GM18861 (cell line): ENCODE results near the gene TXNL1.
"Not testable (repeated sequence)": the region's sequence is repeated elsewhere in the genome, so short reads cannot be mapped to it uniquely, and the experiment has no call there.

Experiments used
- ATAC-seq: cut with Tn5 transposase; IDR thresholded peaks from one replicate; pipeline ENCODE4 v1.9.1; 2021; ENCODE audit not compliant: unreplicated experiment

The TXNL1 gene

DNA sequence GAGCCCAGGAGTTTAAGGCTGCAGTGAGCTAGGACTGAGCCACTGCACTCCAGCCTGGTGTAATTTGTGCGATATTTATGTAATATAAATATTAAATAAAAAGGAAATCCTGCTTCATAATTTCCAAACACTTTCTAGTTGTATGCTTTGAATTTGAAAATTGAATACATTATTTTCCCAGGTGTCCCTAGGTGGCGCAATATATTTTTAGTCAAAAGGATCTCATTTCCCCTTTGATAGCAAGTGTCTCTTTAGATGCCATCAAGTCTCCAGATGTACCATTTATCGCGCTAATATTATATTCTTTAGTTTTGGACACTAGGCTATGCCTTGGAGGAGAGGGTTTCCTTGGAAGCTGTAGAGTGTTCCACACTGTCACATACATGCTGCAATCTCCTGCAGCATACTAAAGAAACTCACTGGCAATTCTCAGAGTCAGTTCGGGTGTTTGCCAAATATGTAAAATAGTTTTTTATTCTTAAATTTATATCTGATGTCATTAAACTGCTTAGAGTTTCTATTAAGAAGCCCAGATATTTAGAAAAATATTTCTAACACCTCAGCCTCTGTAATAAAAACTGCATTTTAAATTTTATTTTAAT is 7.1 kb upstream of the TXNL1 start:
- ATAC-seq, result no peak

DNA sequence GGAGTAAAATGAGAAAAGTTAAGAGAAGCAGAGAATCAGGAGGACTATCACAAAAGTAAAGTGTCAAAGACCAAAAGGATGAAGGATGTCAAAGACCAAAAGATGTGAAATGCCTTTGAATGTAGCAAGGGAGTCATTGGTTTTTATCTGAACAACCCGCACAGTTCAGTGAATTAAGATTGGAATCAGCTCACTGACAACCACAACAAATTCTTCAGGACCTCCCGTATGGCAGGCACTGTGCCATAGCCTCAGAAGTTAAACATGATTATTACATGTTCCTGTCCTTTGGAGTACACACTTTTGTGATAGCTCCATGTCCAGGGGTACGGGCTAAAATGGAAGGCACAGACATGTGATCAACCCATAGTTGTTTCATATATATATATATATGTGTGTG is 5.0 kb upstream of the TXNL1 start:
- no peak for ATAC-seq

DNA sequence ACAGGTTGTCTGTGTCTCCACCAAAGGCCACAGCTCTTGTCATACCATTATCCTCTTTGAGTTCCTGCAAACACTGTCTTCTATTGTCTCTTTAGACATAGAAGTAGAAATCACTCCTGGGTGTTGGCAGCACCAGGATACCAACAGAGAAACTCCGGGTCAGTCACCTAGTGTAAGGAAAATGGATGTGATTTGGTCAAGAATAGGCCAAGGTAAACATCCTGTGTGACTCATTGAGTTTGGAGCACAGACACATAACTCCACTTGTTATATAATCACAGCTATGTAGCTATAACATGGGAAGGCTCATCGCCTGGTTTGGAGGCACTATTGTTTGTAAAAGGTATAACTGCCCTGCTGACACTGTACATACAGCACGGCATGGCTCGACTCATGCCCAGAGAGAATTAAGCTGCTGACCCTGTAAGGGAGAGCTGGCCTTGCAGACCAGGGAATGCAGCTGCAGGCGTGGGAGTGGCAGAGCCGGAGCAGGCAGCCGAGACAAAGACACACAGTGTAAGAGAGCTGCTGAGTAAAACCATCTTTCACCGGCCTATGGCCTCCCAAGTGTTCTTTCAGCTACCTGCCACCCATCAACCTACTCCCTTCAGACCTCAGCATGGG is 3.4 kb upstream of the TXNL1 start:
- no peak for ATAC-seq

DNA sequence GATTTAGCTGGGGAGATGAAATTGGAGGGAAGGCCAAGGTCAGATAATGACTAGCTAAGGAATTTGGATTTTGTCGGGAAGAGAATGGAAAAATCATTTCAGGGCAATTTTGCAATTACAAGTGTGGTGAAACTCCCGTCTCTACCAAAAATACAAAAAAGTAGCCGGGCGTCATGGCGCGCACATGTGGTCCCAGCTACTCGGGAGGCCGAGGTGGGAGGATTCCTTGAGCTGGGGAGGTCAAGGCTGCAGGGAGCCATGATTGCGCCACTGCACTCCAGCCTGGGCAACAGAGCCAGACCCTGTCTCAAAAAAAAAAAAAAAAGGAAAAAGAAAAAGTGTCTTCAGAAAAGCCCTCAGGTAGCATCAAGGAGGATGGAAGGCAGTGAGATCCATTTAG is 1.2 kb upstream of the TXNL1 start:
- ATAC-seq, result no peak

DNA sequence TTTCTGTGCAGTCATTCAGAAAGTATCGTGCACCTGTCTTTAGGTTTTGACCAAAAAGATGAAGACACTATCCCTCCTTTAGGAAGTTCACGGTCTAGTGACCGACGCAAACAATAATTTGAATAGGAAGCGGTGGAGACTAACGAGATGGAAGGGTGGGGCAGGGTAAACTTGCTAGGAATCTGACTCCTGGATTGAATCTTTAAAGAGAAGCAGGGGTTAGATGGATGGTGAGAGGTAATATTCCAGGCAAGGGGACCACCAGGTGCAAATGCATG is 651 bp upstream of the TXNL1 start:
- ATAC-seq, result no peak

DNA sequence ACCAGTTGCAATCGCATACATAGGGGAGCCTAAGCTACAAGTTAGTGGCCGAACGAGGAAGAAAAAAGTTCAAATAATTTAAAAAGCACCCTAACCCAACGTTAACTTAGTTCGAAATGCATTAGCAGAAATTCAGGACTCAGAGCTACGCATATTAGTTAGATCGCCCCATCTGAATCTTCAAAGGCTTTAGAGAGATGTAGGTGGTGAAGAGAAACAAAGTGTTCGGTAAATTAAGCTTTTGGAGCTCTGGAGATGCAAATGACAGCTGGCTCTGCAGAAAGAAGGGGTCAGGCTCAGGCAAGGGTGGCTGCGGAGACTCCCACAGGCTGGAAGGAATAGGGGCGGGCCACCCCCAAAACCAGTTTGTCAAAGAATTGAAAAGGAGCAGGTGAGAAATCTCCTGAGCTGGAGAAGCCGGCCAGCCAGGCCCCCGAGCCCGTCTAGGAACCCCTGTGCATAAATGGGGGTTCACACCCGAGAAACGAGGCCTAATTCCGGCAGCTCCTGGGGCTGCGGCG is 621 bp downstream of the TXNL1 start:
- peak; percentile 7 for ATAC-seq

DNA sequence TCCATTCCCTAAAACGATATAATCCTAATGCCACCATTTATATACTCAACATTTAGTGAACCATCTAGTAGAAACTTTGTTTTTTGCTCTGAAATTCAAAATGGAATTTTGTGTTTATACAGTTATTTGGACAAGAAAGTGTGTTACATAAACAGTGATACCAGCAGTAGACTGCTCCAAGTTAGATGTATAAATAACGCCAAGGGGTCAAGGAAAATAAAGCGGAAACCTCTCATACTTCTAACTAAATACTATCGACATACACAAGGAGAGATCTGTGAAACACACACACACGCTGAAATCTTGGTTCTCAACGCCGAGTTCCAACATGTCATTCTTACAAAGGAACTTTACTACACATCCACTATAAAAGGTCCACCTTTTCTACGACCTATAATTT is 1.2 kb downstream of the TXNL1 start:
- no peak for ATAC-seq

DNA sequence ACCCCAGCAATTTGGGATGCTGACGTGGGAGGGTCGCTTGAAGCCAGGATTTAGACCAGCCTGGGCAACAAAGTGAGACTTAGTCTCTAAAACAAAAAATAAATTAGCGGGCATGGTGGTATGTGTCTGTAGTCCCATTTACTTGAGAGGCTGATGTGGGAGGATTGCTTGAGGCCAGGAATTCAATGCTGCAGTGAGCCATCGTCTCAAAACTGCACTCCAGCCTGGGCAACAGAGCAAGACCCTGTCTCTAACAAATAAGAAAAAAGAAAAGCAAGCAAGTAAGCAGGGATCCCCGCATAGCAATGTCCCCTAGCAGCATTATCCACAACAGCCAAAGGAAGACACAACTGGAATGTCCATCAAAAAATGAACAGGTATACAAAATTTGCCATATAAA is 3.4 kb downstream of the TXNL1 start:
- ATAC-seq, result no peak

DNA sequence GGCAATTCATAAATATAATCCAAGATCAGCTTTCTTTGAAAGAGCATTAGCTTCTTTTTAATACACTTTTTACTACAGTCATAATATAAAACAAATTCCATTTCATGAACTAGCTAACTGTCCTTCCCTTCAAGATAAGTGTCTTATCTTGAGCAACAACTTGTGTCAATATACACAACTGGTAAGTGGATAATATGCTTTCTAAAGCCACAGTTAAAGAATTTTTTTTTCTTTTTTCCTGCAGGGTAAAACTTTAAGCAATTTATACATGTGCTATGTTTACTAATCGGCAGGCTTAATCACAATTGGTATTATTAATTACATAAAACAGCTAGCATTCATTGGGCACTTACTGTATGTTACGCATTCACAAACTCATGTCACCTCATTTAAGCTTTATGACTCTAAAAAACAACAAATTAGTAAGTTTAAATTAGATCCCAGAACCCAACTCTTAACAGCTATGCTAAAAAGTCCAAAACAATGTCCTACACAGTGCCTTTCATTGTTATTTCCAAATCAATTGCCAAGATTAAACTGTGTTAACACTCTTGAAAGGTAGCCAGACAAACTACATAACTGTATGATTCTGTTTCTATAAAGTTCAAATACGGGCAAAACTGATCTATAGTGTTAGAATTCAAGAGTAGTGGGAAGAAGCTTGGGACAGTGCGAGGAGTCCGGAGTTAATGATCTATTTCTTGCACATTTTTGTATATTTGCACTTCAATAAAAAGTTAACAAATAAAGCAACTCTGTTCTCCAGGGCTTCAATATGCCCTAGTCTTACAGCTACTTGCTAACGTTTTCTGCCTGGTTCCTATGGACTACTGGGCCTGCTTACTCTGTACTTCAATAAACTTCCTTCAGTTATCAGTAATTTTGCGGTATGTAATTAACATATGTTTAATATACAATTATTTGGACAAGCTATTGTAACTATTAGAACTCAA is 6.0 kb downstream of the TXNL1 start:
- no peak for ATAC-seq

DNA sequence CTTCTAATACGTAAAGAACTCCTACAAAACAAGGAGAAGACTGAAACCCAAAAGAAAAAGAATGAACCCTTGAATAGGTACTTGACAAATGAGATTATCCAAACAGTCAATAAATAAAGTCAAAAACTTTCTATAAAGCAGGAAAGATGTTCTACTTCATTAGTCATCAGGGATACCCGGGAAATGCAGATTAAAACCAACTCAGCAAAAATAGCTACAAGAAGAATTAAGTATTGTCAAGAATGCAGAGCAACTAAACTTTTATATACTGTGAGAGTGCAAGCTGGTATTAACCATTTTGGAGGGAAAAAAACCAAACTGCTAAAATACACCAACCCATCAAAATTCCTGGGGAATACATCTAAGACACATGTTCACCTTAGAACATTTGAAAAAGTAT is 10.4 kb downstream of the TXNL1 start:
- ATAC-seq, result no peak

DNA sequence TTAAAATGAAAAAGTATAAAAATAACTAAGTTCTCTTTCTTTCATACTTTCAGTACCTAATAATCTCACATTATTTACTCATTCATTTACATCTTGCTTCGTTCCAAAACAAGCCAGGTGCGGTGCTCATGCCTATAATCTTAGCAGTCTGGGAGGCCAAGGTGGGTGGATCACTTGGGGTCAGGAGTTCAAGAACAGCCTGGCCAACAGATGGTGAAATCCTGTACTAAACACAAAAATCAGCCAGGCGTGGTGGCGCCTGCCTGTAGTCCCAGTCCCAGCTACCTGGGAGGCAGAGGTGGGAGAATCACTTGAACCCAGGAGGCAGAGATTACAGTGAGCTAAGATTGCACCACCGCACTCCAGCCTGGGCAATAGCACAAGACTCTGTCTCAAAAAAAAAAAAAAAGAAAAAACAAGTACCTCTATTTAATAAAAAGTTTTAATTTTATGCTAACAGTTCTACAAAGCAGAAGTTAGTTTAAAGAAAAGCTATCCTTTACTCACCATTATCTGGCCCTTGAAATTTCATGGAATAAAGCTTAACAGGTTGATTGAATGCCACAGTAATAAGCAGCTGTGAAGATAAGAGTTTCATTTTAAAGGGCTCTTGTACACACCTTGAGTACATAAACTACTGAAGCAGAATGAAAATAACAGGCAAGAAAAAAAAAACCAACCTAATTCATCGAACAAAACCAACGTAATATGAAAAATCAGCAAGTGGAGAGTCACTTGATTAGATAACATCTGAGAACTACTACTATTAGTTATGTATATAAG is 22.5 kb downstream of the TXNL1 start:
- ATAC-seq, result no peak

DNA sequence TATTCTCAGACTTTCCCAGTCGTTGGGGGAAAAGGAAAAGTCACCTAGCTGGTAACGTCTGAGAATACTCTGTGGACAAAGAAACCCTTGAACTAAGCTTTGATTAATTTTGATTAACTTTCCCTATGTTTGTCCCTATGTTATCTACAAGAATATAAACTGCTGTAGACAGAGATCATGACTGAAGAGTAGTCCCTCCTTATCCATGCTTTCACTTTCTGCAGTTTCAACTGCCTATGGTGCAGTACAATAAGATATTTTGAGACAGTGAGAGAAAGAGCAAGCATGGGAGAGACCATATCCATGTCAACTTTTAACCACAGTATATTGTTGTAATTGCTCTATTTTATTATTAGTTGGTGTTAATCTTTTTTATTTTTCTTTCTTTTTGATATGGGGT is 31.8 kb downstream of the TXNL1 start:
- no peak for ATAC-seq

DNA sequence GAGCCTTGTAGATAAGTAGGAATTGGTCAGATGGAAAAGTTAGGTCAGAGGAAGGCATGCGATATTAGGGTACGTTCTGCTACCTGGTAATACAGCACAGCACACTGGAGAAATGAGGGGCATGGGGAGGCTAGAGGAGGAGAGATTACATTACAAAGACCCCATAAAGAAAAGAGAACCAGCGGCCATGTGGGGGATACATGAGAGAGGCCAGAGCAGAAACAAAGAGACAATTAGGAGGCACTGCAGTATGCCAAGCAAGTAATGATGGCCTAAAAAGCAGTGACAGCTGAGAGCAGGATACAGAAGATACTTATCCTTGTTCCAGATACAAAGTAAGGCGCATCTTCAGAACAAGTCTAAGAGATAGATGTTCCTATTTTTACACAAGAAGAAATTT is 40.0 kb downstream of the TXNL1 start:
- ATAC-seq, result no peak

DNA sequence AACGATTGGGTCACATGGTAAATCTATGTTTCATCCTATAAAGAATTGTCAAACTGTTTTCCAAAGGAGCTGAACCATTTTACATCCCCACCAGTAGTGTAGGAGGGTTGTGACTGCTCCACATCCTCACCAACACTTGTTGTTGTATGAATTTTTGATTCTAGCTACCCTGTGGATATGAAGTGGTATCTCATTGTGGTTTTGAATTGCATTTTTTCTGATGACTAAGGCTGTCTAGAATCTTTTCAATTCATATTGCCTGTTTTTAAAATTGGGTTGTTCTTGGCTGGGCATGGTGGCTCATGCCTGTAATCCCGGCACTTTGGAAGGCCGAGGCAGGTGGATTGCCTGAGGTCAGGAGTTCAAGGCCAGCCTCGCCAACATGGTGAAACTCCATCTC is 44.5 kb downstream of the TXNL1 start:
- no peak for ATAC-seq

DNA sequence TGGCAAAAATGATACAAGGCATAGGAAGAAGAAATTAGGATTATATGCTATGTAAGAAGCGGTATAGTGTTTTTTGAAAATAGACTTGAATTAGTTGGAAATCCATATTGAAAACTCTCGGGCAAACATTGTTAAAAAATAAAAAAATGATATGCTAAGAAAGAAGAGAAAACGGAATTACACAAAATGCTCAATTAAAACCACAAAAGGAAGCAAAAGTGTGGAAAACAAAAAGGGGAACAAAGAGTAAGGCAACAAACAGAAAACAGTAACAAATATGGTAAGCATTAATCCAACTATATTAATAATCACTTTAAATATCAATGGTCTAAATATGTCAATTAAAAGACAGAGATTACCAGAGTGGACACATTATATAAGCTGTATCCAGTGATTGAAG is 58.4 kb downstream of the TXNL1 start:
- ATAC-seq, result no peak

DNA sequence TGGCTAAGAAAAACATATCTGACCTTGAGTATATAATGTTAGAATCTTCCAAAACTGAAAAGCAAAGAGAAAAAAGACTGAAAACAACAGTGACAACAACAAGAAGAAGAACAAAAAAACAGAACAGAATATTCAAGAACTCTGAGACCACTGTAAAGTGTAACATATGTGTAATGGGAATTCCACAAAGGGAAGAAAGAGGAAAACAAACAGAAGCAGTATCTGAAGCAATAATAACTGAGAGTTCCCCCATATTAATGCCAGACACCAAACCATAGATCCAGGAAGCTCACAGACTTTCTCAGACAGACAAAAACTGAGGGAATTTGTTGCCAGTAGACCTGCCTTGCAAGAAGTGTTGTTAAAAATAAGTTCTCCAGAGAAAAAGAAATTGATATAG is 58.9 kb downstream of the TXNL1 start:
- no peak for ATAC-seq

DNA sequence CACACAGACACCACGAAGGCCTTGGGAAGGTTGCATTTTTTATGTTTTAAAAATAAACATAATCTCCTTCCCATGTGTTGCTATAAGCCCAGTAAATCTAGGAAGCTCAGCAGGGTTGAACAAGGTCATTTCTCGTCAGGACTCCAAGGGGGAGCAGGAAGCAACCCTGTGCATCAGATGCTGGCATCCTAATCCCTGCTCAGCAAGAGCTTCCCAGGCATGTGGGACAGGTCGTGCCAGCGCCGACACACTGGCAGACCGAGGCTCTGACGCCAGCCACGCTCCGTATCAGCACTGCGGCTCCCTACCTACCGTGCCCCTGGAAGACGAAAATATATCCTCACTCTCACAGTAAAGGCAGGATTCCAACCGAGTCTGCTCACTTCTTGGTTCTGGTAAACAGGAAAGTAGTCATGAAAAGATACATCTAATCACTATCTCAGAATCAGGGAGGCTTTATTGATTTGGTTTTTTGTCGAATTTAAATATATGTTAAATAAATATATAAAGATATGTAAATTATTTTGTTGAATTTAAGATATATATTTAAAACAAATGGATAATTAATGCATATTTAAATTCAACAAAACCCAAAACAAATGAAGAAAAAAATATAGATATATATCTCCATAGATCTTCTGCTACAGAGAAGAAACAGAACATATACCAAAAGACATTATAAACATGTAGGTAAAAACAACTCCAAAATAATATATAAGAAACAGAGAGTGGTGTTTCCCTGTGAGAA is 61.4 kb downstream of the TXNL1 start:
- no peak for ATAC-seq

DNA sequence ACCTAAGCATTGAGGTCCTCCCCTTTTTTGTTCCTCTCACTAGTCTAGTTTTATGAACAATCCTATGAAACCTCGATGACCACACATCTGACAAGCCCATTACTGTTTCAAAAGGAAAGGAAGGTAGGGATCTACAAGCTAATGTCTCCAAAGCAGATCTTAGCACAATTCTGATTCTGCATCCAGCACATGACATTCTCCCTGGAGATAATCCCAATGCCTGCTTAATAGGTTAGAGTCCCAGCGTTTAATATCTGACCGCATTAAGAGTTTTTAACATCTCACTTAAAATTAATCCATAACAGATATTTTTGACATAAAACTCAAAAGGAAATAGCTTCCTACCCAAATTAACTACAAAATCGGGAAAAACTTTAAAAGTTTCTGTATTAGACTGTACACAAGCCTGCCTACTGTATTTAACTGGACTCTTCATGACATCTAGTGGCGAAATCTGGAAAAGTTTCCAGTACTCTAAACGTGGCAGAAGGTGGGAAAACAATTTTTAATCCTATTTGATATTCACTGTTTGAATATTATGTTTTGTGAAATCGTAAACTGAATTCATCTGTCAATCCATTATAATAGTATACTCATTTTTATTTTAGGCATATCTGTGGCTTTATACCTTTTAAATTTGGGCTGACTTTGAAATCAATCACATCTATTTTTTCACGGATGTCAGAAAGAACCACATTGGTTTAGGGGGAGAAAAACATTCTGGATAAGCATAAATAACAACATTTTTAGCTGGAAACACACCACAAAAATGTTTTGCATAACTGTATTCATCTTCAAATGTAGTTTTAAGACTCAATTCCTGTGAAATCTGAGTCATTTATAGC is 62.4 kb downstream of the TXNL1 start:
- peak; percentile 84 for ATAC-seq

DNA sequence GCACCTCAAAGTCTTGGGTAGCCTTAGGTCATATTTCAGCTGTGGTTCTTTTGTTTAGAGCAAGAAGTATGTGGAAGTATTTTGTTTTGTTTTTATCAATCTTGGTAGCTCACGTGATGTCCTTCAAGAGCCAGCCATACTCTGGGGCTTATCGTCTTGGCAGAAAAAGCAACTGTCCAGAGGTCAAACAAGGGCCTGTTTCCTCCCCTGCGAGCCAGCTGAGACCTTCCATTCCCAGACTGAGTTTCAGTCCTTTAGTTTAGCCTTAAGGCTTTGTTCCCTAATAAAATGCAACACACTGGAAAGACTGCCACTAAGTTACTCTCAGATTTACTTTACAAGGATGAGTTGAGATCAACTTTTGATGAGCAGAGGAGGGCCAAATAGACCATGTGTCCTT is 63.5 kb downstream of the TXNL1 start:
- no peak for ATAC-seq

DNA sequence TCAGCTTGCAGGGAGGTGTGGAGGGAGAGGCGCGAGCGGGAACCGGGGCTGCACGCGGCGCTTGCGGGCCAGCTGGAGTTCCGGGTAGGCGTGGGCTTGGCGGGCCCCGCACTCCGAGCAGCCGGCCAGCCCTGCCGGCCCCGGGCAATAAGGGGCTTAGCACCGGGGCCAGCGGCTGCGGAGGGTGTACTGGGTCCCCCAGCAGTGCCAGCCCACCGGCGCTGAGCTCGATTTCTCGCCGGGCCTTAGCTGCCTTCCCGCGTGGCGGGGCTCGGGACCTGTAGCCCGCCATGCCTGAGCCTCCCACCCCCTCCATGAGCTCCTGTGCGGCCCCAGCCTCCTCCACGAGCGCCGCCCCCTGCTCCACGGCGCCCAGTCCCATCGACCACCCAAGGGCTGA is 66.1 kb downstream of the TXNL1 start:
- not testable (repeated sequence) for ATAC-seq
